HL-60 (cell line): ENCODE results near the gene TMEM63C.

Source experiments
- GABPA ChIP-seq: IDR thresholded peaks from 2 replicates; pipeline ENCODE4 v1.6.1; 2012; ENCODE audit warnings: low read depth
- POLR2AphosphoS5 ChIP-seq: IDR thresholded peaks from 2 replicates; pipeline ENCODE4 v1.6.1; 2012; ENCODE audit warnings: low read depth
- TF ChIP-seq, protein P1 (sequence below): IDR thresholded peaks from one replicate; pipeline ENCODE4 v1.5.1; 2011; ENCODE audit warnings: low read length, control low read depth, inconsistent platforms; ENCODE audit not compliant: insufficient read depth

DNA sequence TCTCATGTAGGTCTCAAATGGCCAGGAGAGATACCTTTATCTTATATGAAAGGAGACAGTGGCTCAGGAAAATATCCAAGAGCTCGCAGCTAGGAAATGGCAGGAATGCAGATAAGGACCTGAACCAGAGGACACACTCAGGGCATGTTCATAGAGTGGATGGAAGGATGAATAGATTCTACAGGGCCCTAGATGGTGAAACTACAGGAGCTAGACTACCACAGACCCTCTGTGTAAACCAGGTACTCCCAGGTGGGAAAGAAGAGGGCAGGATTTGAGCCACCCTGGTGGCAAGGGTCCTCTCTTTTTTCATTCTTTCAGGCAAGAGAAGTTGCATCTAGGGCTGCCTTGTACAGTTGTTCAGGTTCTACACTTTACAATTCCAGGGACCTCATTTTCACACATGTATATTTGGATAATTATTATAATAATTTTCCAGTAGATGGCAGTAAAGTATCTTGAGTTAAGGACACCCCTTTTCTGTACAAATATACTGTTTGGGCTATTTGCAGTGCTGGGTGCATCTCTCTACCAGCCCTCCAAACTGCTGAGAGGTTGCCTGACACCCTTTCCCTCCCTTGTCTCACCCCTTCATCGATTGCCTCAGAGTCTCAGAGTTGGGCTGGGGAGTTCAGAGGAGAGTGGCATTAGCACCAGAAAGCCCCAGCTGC lies 29.5 kb upstream of the TMEM63C start:
- TF ChIP-seq, protein P1, sequence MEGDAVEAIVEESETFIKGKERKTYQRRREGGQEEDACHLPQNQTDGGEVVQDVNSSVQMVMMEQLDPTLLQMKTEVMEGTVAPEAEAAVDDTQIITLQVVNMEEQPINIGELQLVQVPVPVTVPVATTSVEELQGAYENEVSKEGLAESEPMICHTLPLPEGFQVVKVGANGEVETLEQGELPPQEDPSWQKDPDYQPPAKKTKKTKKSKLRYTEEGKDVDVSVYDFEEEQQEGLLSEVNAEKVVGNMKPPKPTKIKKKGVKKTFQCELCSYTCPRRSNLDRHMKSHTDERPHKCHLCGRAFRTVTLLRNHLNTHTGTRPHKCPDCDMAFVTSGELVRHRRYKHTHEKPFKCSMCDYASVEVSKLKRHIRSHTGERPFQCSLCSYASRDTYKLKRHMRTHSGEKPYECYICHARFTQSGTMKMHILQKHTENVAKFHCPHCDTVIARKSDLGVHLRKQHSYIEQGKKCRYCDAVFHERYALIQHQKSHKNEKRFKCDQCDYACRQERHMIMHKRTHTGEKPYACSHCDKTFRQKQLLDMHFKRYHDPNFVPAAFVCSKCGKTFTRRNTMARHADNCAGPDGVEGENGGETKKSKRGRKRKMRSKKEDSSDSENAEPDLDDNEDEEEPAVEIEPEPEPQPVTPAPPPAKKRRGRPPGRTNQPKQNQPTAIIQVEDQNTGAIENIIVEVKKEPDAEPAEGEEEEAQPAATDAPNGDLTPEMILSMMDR = no peak
- no peak for TF ChIP-seq POLR2AphosphoS5
- no peak for TF ChIP-seq GABPA
